GM19467 (cell line): ENCODE measurements around the gene ITGA2B.
"Not testable (repeated sequence)": the region's sequence is repeated elsewhere in the genome, so short reads cannot be mapped to it uniquely, and the experiment has no call there.

Experiments used
- ATAC-seq: cut with Tn5 transposase; IDR thresholded peaks from one replicate; pipeline ENCODE4 v1.9.1; 2021; ENCODE audit warnings: mild to moderate bottlenecking, moderate library complexity; ENCODE audit not compliant: unreplicated experiment

Gene ITGA2B

DNA sequence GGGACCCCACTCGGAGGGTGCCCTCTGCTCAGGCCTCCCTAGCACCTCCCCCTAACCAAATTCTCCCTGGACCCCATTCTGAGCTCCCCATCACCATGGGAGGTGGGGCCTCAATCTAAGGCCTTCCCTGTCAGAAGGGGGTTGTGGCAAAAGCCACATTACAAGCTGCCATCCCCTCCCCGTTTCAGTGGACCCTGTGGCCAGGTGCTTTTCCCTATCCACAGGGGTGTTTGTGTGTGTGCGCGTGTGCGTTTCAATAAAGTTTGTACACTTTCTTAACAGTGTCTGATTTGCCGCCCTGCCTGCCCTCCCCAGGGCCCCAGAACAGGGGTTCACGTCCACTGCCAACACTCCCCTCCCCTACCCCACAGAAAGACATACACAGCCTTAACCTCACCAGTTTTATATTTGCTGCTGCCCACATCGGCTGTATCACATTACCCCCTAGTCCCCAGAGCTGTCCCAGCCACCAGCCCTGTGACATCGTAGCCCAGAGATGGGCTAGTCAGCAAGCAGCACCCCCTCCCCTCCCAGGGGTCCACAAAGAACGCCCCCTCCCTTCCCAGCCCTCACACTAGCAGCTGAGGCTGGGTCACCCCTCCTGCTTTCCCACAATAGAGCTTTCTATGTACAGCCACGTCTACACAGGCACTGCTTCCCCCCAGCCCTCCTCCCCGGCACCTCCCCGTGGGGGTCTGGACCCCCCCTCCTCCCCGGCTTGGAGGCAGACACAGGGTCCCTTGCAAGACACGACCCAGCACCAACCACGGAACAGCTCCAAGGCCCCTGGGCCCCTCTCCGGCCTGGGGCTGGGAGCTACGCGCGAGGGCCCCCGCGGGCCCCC, 36.4 kb downstream of the ITGA2B start:
- no peak for ATAC-seq

DNA sequence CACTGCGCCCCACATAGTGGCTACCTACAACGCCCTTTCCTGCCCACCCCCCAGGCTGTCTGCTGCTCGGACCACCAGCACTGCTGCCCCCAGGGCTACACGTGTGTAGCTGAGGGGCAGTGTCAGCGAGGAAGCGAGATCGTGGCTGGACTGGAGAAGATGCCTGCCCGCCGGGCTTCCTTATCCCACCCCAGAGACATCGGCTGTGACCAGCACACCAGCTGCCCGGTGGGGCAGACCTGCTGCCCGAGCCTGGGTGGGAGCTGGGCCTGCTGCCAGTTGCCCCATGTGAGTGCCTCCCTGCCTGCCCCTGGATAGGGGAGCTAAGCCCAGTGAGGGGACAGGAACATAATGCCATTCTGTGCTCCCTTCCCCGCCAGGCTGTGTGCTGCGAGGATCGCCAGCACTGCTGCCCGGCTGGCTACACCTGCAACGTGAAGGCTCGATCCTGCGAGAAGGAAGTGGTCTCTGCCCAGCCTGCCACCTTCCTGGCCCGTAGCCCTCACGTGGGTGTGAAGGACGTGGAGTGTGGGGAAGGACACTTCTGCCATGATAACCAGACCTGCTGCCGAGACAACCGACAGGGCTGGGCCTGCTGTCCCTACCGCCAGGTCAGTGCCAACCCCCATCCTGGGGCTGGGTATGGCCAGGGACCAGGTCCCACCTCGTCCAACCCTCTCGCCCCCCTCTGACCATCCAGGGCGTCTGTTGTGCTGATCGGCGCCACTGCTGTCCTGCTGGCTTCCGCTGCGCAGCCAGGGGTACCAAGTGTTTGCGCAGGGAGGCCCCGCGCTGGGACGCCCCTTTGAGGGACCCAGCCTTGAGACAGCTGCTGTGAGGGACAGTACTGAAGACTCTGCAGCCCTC, 37.3 kb downstream of the ITGA2B start:
- no peak for ATAC-seq

DNA sequence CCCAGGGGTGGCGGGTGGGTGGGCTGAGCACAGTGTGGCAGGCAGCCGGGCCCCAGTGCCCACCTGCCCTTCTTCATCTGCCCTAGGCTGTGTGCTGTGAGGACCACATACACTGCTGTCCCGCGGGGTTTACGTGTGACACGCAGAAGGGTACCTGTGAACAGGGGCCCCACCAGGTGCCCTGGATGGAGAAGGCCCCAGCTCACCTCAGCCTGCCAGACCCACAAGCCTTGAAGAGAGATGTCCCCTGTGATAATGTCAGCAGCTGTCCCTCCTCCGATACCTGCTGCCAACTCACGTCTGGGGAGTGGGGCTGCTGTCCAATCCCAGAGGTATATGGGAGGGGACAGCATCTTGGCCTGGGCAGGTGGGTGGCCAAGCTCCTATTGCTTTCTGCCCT, 38.0 kb downstream of the ITGA2B start:
- ATAC-seq = no peak

DNA sequence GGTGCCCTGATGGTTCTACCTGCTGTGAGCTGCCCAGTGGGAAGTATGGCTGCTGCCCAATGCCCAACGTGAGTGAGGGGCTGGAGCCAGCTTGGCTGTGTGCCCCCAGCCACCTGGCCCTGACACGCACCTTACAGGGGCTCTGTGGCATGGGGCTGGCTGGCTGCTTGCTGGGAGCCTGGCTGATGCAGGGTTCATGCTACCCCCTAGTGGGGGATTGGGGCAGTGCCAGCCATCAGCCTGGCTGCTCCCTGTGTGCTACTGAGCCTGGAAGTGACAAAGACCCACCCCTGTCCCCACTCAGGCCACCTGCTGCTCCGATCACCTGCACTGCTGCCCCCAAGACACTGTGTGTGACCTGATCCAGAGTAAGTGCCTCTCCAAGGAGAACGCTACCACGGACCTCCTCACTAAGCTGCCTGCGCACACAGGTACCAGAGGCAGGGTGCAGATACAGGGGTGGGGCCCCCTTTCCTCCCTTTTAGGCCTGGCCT, 38.7 kb downstream of the ITGA2B start:
- ATAC-seq = no peak

DNA sequence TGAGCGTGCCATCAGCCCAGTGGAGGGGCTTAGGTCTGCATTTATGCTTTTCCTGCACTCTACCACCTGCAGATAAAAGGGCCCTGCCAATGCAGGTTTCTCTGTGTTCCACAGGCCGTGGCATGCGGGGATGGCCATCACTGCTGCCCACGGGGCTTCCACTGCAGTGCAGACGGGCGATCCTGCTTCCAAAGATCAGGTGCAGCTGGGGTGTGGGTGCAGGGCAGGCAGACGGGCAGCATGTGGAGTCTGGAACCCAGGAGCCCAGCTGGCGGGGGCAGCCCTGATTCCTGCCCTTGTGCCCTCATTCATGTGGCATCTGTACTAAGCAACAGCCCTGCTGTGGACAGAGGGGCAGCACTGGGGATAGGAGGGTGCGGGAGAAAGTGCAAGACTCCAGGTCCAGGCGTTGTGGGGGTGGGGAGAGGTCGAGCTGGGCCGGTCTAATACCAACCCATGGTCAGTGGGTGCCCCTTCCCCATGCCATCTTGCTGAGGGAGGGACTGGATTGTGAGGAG, 39.8 kb downstream of the ITGA2B start:
- no peak for ATAC-seq

DNA sequence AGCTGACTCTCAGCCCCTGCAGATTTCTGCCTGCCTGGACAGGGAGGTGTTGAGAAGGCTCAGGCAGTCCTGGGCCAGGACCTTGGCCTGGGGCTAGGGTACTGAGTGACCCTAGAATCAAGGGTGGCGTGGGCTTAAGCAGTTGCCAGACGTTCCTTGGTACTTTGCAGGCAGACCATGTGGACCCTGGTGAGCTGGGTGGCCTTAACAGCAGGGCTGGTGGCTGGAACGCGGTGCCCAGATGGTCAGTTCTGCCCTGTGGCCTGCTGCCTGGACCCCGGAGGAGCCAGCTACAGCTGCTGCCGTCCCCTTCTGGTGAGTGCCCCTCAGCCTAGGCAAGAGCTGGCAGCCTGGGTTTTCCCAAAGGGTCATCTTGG, 40.5 kb downstream of the ITGA2B start:
- ATAC-seq = no peak

DNA sequence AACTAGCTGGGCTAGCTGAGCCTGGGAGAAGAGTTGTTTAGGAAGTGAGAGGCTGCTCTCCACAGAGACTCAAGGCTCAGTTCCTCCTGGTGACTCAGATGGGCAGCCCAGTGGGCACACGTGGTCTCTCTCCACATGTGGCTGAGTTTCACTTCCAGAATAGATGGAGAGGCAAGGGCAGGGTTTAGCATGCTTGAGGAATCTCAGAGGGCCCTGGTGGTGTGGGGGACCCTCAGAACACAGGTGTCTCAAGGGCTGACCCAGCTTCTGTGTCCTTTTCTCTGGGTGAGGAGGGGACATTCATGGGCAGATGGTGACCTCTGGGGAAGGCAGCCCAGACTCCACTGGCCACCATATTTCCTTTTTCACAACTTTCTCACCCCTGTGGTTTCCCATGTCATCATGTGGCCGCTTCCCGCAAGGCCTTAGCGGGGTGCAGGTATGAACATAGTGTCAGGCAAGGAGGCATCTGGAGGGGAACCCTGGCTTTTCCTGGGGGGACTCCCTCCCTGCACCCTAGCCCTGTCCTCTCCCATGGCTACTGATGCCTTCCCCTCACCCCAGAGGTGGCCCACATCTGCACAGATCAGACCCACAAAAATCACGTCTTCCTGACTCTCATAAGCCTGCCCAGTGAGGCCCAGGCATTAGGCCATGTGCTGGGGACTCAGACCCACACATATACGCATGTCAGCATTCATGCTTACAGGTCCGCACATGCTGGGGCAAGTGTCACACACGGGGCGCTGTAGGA, 41.0 kb downstream of the ITGA2B start:
- ATAC-seq = peak; percentile 28

GRCh38 chr17:44347206-44348055, 42.0 kb downstream of the ITGA2B start:
- not testable (repeated sequence) for ATAC-seq

DNA sequence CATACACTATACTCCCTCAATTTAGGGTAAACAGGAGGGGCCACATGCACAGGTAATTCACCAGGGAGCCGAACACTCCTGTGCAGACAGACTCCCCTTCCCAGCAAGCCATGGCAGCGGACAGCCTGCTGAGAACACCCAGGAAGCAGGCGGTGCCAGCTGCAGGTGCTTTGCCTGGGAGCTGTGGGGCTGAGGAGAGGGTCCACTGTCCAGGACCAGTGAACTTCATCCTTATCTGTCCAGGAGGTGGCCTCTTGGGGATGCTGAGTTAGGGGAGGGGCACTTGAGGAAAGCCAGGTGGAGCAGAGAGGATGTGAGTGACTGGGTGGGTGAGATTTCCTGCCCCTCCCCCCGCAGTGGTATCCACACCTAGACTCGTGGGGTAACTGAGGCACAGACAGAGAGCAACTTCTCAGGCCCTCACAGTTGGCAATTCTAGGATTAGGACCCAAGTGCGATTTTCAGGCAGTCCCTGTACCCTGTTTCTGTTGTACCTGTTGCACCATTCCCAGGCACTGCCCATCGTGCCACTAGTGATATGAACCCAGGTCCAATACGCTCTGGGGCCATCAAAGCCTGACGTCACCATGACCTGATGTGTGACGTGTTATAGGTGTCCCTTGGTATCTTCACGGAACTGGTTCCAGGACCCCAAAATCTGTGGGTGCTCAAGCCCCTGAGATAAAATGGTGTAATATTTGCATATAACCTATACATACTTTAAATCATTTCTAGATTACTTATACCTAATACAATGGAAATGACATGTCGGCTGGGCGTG, 43.2 kb downstream of the ITGA2B start:
- ATAC-seq = no peak

GRCh38 chr17:44345454-44346026, 43.9 kb downstream of the ITGA2B start:
- ATAC-seq = peak; percentile 2

DNA sequence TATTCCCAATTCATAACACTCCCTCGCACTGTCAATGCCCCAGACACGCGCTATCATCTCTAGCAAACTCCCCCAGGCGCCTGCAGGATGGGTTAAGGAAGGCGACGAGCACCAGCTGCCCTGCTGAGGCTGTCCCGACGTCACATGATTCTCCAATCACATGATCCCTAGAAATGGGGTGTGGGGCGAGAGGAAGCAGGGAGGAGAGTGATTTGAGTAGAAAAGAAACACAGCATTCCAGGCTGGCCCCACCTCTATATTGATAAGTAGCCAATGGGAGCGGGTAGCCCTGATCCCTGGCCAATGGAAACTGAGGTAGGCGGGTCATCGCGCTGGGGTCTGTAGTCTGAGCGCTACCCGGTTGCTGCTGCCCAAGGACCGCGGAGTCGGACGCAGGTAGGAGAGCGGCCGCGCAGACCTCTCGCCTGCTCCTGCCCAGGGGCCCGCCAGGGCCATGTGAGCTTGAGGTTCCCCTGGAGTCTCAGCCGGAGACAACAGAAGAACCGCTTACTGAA, 44.5 kb downstream of the ITGA2B start, which contains the start of gene GRN:
Gene GRN, plus strand, starts transcription at position 364 of the 515 bp plus-strand sequence. CDS start 3,863 bp downstream, outside the sequence.
- ATAC-seq = peak; percentile 50

DNA sequence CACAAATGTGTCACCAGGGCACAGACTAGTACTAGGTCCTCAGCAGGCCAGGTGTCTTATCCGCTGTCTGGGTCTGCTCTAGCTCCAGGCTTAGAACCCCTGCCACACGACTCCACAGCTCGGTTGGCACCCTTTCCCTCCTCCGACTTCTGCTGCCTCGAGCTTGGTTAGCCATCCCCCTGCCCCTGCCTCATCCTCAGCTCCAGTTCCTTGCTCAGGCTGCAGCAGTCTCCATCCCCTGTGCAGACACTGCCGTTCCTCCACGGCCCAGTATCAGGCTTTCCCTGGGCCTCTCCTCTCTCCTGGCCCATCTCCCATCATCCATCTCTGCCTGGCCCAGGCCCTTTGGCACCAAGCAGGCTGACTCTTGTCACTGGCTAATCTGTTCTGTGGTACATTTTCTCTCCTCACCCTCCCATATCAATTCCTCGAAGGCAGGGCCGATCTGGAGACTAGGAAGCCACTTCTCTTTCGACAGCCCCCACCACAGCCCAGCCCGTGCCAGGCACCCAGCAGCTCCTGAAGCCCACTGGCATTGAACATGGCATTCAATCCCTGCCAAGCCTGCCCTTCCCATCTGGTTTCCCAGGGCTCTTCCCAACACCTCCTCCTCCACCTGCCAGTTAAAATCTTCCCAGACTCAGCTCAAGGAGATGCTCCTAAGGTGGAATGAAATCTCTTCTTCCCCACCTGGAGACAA, 45.8 kb downstream of the ITGA2B start:
- ATAC-seq = no peak

DNA sequence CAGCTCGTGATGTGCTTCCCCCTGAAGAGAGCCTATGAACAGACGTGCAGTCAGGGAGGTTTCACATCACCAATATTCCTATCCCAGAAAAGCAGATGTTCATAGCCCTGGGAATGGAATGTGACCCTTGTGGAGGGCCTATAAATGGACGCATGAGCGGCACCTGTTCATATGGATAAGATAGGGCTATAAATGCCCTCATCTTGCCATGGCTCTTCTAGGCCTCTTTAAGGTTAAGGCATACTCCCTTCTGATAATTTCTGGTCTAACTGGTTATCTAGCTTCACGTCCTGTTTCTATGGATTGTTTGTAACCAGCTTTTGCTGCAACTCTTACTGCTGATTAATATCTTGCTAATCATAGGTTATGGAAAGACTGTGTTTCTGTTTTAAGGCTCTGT, 48.9 kb downstream of the ITGA2B start:
- ATAC-seq = not testable (repeated sequence)

GRCh38 chr17:44338702-44339101, 50.7 kb downstream of the ITGA2B start:
- no peak for ATAC-seq

- no peak for ATAC-seq
These were observed 53.5 kb downstream of the ITGA2B start for GRCh38 chr17:44335968-44336367.

DNA sequence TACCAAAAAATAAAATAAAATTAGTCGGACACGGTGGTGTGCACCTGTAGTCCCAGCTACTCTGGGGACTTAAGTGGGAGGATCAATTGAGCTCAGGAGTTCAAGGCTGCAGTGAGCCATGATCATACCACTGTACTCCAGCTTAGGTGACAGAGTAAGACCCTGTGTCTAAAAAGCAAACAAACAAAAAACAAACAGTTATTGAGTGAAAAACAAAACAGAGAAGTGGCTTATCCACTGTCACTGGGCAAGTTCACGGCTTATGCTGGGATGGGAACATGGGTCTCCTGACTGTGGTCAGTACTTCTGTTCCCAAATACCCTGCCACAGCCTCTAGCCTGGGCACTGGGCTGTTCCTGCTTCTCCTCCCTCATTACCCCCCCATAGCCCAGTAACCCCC, 53.9 kb downstream of the ITGA2B start:
- no peak for ATAC-seq

DNA sequence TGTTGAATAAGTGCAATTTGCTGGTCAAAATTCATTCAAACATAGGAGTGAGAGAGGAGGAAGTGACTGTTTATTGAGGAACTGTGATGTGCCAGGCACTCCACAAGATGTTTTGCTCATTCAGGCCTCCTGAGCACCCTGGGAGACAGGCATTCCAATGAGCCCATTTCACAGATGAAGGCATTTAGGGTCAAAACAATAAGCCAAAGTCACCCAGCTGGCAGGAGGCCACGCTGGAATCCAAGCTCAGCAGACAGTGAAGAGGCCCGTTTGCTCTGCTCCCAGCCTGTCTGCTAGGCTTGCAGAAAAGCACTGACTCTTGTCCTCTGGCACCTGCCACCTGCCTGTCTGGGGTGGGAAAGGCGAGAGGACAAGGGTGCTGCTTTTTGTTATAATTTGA, 54.7 kb downstream of the ITGA2B start:
- ATAC-seq = no peak

DNA sequence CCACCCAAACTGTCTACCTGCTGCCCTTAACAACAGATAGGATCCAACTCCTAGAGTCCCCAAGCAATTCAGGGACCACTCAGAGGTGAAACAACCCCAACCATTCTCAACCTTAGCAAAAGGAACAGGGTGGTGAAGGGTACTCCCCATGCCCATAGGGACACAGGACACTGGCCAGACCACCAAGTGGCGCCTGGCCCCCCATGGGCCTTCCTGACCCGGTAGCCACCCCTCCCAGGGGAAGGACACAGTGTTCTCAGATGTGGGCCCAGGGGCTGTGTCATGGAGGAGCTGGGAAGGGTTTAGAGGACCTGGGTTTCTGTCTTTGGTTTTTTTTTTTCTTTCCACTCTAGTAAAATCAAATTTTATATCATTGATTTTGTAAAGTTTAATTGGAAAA, 55.1 kb downstream of the ITGA2B start:
- no peak for ATAC-seq
